SKM-1 (cell line): ENCODE results near the gene ADGRF1.
"Not testable (repeated sequence)": the region's sequence is repeated elsewhere in the genome, so short reads cannot be mapped to it uniquely, and the experiment has no call there.

Experiments
- DNase-seq: peaks from one replicate; lab custom pipeline; 2025; ENCODE audit not compliant: unreplicated experiment; lab: John Stamatoyannopoulos, UW

The ADGRF1 gene

DNA sequence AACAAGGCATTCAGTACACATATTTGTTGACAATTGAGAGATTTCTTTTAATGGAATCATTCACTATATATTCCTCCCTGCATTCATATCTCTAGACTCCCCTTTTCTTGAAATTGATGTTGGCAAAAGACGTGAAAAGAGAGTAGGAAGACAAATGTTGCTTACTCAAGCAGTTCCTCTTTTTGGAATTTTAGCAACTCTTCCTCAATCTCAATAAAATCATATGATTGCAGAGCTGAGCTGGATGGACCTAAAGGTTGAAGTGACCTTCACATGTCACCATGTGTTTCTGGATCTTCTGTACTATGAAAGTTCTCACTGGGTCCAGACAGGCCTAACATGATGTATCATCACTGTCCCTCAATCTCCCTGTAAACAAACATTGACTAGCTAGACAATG, 18.6 kb downstream of the ADGRF1 start:
- no peak for DNase-seq

DNA sequence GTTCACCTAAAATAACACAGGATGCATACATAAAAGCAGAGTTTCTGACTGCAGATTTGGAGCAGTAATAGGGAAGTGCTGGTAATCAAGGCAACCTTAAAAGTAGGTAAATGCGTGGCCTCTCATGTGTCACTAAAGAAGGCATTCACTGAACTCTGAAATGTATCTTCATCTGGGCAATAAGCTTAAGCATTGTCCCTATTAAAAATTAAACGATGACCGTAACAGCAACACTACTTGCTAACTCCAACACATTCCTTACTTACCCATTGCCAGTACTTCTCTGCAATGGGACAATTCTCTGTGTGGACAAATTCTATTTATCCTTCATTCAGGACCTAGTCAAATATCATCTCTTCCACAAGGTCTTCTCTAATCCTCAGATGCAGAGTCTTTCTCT, 19.9 kb downstream of the ADGRF1 start:
- no peak for DNase-seq

DNA sequence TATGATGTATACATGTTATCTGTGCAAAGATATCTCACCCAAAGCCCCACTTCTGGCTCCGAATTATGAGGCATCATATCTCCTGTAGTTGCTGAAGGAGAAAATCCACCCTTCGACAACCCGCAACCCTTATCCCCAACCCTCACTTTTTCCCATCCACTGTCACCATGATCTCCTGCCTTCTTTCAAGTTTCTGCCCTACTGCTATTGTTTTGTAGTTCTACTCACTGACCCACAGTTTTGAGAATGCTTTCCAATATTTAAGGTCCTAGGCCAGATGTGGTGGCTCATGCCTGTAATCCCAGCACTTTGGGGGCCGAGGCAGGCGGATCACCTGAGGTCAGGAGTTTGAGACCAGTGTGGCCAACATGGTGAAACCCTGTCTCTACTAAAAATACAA, 22.2 kb downstream of the ADGRF1 start:
- no peak for DNase-seq

DNA sequence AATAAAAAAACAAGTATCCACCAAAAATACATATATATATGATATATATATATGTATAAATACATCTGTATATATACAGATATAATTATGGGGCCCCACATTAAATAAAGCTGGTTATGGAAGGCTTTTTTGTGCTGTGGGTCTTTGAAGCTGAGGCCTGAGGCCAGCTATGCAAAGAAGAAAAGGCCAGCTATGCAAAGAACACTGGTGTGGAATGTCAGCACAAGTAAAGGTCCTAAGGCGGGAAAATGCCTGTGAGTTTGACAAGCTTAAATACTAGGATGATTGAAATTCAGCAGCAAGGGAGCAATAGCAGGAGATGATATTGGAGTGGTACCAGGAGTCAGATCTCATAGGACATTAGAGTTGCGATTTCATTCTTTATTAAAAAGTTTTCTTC, 25.2 kb downstream of the ADGRF1 start:
- no peak for DNase-seq

DNA sequence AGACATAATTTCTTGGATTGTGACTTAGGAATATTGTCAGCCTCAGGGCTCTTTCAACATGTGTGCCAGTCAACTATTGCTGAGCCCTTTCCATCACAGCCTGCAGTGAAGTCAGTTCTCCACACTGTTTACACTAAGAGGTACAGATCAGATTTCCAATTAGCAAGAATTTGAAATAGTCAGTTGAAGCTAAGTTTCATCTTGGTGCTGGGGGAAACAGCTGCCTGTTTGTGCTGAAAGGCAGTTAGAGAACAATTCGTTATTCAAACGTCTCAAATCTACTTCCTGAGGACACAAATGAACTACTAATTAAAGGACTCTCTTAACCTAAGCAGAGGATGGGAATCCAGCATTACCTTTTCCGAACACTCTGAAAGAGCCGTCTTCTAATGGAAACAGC, 25.9 kb downstream of the ADGRF1 start:
- no peak for DNase-seq

DNA sequence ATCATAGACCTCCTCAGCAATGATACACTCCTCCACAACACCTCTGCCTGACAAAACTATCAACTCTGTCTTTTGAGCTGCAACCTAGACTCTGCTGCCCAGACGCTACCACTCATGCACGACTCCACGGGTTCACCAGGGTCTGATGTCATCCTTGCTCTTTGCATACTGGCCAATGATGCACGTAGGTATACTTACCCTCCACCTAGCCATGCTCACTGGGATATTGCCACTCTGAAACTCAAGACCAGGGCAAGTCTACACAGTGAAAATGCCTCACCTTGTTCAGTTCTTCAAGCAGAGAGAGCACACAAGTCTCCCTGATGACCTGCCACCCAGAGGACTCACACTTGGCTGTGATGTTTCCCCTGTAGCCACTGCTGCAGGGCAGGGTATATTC, 27.7 kb downstream of the ADGRF1 start:
- no peak for DNase-seq

DNA sequence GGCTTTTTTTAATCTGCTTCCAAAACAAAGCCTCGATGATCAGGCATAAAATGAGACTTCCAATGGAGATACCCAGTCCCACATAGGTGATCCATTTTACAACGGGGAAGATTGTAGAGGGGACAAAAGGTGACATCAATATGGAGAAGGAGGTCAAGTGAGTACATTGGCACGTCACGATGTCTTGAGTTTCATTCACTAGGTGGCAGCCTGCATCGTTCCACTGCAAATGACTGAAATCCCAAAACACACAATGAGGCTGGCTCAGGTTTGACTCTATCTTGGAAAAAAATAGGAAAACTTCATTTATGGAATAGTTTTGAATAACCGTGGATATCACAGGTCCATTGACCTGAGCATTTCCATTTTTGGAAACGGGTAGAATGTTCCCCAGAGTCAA, 32.5 kb downstream of the ADGRF1 start:
- DNase-seq: no peak

DNA sequence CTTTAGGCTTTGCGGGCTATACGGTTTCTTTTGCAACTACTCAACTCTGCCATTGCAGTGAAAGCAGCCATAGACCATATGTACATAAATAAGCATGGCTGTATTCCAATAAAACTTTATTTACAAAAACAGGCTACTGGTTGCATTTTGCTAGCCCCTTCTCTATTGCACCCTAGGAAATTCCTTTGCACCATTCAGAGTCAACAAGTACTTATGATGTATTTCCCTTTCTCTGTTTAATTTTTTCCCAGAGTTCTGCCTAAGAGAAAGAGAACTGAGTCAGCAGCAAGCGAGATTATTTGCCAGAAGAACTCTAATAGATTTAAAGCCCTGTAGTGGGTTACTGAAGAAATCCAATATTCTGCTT, 33.8 kb downstream of the ADGRF1 start:
- no peak for DNase-seq

DNA sequence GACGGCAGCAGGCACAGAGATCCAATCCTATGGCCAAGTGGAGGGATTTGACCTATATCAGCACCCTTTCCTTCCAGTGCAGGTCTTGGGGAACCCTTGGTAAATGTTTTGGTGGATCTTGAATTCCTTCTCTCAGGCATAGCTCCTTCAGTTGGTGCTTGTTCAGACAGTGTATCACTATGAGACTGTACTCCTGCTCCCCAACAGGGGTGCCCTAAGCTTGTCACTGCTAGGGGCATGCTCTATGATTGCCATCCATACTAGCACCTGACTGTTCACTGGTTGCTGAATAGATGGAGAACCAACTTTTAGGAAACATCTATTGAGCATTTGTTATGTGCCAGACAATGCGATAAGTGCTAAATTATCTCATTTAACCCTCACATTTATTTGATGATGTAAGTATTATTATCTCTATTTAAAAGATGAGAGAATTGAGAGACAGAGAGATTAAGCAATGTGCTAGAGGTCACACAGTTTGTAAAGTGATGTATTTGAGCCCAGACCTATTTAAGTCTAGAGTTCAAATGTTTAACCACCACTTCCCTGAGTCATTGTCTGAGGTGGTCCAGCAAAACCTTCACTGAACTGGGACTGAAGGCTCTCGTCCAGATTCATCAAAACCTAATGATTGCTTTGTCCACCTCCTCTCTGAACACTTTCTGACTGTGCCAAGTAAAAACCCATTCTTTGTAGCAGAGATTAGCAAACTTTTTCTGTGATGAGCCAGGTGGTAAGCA, 34.3 kb downstream of the ADGRF1 start:
- DNase-seq: no peak

DNA sequence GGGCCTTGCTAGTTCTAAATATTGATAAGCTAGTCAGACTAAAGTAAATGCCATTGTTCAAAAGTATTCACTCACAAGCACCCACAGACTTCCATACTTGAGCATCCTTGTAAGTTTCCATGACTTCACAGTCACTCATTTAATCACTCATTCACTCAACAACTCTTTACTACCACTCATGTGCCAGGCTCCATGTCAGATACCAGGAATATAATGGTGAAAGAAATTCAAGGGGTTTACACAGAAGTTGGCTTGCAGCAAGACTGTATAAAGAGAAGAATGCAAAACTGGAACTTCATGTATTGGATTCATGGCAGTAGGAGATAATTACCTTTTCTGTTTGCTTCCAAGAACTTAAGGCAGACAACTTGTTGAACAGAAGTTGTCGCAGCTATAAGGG, 36.6 kb downstream of the ADGRF1 start:
- DNase-seq: no peak

DNA sequence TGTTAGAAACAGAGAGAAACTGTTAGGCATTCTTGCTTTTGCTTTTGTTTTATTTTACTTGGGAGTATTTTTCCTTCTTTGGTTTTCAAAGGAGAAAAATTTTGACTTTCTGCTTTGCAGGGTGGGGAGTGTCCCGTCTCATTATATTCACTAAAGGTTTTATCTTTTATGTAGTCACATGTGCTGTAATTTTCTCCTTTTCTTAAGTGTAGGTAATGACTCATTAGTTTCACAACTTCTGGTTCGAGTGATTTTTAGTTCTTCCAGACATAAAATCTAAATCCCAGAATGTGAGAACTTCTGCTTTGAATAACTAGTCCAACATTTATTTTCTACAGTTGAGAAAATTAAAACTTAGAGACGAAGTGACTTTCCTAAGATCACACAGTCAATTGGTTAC, 37.7 kb downstream of the ADGRF1 start:
- no peak for DNase-seq

DNA sequence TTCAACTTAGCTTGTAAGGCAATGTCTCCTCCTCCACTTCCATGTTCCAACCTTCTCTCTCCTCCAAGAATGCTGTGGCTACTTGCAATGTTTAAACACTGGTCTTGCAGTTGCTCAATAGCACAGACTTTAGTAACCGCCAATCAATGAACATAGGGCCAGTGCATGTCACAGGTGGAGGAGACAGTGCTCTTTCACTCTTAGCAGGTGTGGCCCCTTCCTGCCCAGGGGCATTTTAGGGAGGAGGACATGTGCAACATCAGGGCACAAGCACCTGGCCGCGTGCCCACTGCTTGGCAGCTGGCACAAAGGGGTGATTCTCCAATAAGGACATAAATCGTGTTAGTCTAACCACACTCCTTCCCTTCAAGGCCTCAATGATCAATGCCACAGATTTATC, 41.3 kb downstream of the ADGRF1 start:
- no peak for DNase-seq

DNA sequence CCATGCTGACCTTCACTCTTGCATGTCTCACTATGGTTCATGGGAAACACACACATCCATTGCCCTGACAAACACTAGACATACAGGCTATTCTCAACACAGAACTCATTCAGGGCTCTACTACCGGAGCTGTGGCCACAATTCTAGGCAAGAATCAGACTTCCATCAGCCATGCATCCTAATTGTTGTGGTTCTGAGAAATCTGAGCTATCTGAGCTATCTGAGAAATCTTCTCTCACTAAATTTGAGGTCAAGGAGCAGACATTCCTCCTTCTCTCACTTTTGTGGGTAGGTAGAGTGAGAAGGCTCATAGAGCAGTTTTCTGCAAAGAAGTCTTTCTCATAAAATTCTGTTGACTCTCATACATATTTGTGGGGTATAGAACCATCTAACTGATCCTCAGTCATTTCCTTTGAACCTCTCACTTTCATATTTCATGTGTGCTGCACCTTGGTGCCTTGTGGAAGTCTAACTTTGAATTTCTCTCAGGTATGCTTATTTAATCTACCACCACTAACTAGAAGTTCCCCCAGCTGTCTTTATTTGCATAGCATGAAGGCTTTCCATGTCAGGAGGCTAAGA, 43.6 kb downstream of the ADGRF1 start:
- no peak for DNase-seq

DNA sequence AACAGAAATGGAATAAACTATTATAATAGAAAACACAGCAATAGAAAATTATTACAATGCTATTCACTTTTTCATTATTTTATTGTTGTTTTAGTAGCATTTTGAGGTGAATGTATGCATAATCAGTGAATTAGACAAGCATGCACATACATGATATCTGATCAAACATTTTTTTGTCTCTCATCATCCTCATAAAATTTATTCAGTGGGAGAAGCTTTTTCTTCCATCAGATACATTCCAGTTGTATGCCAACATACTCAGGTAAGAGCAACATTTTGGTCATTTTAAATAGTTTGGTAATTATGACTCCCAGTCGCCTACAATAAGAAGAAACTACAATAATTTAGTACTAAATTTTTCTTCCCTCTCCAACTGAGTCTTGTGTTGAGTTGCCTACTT, 44.5 kb downstream of the ADGRF1 start:
- no peak for DNase-seq

DNA sequence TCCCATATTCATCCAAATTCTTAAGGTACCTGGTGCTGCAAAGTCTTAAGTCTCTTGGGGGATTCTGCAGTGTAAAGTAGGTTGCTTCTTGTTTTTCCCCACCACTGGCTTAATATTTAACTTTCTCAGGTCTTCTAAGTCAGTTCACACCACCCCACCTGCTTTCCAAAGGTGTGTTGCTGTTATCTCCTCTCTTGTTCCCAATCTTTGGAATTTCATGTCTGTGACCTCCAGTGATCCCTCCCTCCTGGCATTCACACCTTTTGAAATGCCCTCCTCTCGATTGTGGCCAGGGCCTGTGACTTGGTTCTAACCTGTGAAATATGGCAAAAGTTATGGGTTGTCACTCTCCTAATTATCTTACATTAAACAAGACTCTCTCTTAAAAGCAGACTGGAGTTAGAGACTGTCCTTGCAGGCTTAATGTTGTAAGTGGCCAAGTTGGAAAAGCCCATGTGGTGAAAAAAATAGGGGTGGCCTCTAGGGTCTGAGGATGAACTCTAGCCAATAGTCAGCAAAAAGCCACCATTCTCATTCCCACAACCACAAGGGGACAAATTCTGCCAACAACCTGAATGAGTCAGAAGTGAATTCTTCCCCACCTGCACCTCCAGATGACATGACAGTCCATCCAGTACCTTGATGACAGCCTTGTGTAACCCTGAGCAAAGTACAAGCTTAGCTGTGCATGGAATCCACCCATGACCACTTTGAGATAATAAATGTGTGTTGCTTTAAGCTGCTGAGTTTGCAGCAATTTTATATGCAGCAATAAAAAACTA, 45.1 kb downstream of the ADGRF1 start:
- no peak for DNase-seq

DNA sequence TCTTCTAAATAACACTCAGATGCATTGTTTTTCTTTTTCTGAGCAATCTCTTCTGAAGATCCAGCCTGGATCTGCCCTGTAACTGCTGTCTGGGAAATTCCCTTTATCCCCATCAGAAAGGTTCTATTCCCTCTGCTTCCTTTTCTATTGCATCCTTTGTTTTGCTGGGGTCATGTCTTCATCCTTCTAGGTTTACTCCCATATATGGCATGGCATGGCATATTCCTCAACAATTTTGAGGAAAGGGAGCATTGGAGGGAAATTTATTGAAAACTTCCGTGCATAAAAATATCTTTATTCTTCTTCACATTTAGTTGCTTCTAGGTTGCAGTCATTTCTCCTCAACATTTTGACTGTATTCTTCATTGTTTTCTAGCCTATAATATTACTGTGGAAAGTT, 47.2 kb downstream of the ADGRF1 start:
- no peak for DNase-seq

DNA sequence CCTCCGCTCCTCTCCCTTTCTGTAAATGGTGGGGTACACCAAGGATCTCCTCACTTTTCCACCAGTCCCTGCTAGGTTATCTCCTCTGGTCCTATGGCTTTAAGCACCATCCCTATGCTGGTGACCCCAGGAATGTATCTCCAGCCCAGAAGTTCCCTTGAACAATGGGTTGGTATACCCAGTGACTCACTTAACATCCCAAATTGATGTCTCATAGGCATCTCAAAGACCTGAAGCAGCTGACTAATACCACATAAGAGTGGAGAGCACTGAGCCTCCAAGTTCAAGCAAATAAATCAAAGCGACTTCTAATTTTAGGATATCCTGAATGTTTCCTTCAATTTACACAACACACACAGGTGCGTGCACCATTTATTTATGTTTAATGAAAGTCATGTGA, 48.3 kb downstream of the ADGRF1 start:
- no peak for DNase-seq

DNA sequence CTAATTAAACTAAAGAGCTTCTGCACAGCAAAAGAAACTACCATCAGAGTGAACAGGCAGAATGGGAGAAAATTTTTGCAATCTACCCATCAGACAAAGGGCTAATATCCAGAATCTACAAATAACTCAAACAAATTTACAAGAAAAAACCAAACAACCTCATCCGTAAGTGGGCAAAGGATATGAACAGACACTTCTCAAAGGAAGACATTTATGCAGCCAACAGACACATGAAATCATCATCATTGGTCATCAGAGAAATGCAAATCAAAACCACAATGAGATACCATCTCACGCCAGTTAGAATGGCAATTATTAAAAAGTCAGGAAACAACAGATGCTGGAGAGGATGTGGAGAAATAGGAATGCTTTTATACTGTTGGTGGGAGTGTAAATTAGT, 49.7 kb downstream of the ADGRF1 start:
- DNase-seq: not testable (repeated sequence)

DNA sequence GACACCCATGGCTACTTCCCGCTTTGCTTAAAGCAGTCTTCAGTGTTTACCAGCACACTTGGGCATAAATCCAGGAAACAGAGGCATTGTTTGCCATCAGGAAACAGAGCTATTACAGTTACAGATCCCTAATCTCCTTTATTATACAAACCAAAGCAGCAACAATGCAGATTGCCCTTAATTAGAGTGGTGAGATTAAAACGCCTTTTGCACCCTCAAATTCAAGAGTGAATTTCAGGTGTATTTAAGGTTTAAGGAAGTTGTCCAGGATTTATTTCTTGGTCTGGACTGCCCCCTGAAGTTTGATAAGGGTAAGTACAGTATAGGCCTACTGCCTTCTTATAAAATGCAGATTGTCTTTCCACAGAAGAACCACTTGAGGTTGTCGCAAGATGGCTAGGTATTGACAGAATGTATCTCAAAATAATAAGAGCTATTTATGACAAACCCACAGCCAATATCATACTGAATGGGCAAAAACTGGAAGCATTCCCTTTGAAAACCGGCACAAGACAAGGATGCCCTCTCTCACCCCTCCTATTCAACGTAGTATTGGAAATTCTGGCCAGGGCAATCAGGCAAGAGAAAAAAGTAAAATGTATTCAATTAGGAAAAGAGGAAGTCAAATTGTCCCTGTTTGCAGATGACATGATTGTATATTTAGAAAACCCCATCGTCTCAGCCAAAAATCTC, 51.2 kb downstream of the ADGRF1 start:
- peak; percentile 23 for DNase-seq

DNA sequence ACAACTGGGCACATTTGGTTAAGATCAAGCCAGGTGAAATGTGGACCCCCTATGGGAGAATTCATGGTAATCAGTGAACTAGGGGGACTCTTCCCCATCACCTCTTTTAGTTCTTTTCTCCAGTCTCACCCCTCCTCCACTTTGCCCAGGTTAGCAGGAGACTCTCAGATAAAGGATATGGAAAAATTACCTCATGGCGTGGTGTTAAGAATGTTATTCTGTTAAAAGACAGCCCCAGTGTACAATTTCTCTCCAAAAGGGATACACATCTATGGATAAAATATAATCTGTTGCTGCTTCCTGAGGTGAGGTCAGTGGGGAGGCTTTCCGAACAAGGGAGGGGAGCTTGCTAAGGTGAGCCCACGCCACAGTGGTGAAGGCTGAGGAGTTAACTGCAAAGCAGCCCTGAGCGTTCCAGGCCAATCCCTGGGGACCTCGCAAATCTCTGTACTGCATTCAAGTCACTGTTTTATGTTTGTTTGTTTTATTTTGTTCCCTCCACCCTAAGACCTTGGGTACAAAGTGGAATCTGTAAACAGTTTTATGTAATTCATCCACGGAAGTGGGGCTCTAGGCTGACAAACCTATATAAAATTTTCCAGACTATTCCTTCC, 52.0 kb downstream of the ADGRF1 start:
- DNase-seq: no peak

DNA sequence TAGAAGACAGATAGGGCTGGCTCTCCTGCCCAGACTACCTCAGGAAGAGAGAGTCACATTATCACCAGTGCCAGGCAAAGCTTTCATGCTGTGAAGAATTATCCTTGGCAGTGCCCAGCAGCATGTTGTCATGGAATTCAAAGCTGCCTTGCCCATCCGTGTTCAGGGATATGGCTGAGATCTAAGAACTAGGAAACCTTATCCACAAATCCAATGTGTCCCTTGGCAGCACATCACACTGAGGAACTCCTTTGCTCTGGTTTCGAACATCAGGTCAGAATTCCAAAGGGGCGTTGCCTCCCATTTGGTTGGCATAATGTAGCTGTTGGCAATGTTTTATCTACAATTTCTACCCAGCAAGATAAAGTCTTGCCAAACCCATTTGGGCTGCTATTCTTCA, 52.7 kb downstream of the ADGRF1 start:
- DNase-seq: no peak
